Activated effector memory CD4-positive, alpha-beta T cell treated with anti-CD3 and anti-CD28 coated beads, Interleukin-2, amount 50 U/mL, for 16 hours (primary cell): Measurements from ENCODE around the gene MED9.
"Not testable (repeated sequence)": the region's sequence is repeated elsewhere in the genome, so short reads cannot be mapped to it uniquely, and the experiment has no call there.

Experiments used
- DNase-seq: peaks from one replicate; pipeline ENCODE4 v3.0.0-alpha.2; 2020

The MED9 gene

GRCh38 chr17:17456251-17456650 is 20.5 kb upstream of the MED9 start:
- no peak for DNase-seq

GRCh38 chr17:17457680-17458079 is 19.1 kb upstream of the MED9 start:
- no peak for DNase-seq

- DNase-seq = no peak
These were observed 16.8 kb upstream of the MED9 start for GRCh38 chr17:17460038-17460437.

GRCh38 chr17:17462048-17462824 is 14.6 kb upstream of the MED9 start:
- no peak for DNase-seq

- no peak for DNase-seq
These were observed 13.0 kb upstream of the MED9 start for GRCh38 chr17:17463821-17464220.

GRCh38 chr17:17465878-17466277 is 10.9 kb upstream of the MED9 start:
- DNase-seq = not testable (repeated sequence)

- no peak for DNase-seq
These were observed 10.3 kb upstream of the MED9 start for GRCh38 chr17:17466511-17466910.

- no peak for DNase-seq
These were observed 9.8 kb upstream of the MED9 start for GRCh38 chr17:17467016-17467415.

- DNase-seq = no peak
These were observed 9.1 kb upstream of the MED9 start for GRCh38 chr17:17467720-17468119.

- no peak for DNase-seq
These were observed 8.4 kb upstream of the MED9 start for GRCh38 chr17:17468217-17469010.

GRCh38 chr17:17469358-17469757 is 7.4 kb upstream of the MED9 start:
- no peak for DNase-seq

- no peak for DNase-seq
These were observed 6.8 kb upstream of the MED9 start for GRCh38 chr17:17469996-17470395.

- DNase-seq = no peak
These were observed 4.4 kb upstream of the MED9 start for GRCh38 chr17:17472333-17472920.

GRCh38 chr17:17474341-17474740 is 2.5 kb upstream of the MED9 start:
- DNase-seq = no peak

GRCh38 chr17:17479209-17479608 is 2.4 kb downstream of the MED9 start:
- DNase-seq = no peak

- DNase-seq = no peak
These were observed 3.9 kb downstream of the MED9 start for GRCh38 chr17:17480593-17481148.

- no peak for DNase-seq
These were observed 5.1 kb downstream of the MED9 start for GRCh38 chr17:17481860-17482259.

GRCh38 chr17:17484451-17484899 is 7.7 kb downstream of the MED9 start:
- no peak for DNase-seq

- DNase-seq = no peak
These were observed 8.6 kb downstream of the MED9 start for GRCh38 chr17:17485420-17485819.

- DNase-seq = not testable (repeated sequence)
These were observed 9.6 kb downstream of the MED9 start for GRCh38 chr17:17486416-17486815.

- DNase-seq = no peak
These were observed 11.2 kb downstream of the MED9 start for GRCh38 chr17:17487998-17488397.

- no peak for DNase-seq
These were observed 14.3 kb downstream of the MED9 start for GRCh38 chr17:17491031-17491471.

- no peak for DNase-seq
These were observed 14.8 kb downstream of the MED9 start for GRCh38 chr17:17491546-17491988.
